HG02759 (cell line): Measurements from ENCODE around the gene COL5A1.
"Not testable (repeated sequence)": the region's sequence is repeated elsewhere in the genome, so short reads cannot be mapped to it uniquely, and the experiment has no call there.

Experiments used
- ATAC-seq: cut with Tn5 transposase; IDR thresholded peaks from one replicate; pipeline ENCODE4 v1.9.1; 2021; ENCODE audit warnings: mild to moderate bottlenecking, moderate library complexity; ENCODE audit not compliant: unreplicated experiment

COL5A1 gene

DNA sequence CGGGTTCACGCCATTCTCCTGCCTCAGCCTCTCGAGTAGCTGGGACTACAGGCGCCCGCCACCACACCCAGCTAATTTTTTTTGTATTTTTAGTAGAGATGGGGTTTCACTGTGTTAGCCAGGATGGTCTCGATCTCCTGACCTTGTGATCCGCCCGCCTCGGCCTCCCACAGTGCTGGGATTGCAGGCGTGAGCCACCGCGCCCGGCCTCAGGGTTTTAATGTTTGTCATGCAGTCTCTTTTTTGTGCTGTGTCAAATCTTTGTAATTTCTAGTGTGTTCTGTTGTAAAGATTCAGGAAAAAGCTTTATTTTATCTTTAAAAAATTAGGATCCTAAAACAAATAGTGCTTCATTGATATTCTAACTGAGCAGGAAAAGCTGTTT, 62.1 kb downstream of the COL5A1 start:
- ATAC-seq, result not testable (repeated sequence)

DNA sequence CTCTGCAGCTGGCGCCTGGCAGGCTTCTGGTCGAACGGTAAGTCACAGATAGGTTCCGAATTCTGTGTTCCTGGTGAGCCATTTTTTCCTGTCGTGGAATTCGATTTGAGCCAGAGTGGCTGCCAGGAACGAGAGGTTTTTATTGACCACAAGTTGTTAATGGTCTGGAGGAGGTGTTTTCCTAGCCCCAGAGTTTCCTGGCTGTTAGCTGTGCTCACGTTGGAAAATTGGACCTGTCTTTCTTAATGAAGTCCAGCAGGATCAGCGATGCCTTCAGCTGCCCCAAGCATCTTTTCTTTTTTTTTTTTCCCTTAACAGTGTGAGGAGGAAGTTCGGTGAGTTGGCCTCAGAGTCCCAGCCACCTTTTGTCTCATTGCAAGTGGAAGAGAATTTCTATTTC, 62.9 kb downstream of the COL5A1 start:
- ATAC-seq, result no peak

DNA sequence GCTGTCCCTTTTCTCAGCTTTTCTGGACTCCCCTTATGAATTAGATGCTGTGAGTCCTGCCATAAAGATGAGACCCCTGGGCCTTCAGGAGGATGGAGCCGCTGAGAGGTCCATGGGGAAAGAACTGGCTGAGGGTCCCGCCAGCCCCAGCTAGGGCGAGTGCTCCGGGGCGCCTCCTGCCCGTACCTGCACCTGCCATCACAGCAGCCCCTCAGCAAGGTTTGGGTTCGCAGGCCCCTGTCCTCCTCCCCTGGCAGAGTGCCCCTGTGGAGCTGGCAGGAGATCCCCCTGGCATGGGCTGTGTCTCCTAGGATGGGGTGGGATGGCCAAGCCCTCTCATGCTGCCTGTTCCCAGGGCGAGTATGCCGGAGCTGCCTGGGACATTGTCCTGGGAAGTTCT, 64.2 kb downstream of the COL5A1 start:
- no peak for ATAC-seq

DNA sequence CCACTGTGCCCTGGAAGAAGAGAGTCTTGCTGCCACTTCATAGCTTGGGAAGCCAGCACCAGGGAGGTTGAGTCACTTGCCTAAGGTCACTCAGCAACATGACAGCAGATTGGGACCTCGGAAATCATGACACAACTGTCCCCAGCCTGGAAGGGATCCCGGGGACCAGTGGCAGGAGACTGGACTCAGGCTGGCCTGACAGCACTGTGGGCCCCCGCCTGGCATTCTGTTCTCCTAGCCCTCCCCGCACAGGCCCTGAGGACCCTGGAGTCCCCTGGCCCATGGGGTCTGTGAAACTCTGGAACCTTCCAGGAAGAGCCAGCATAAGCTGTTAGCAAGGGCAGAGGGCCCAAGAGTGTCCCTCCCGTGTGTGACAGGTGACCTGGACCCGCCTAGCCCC, 64.9 kb downstream of the COL5A1 start:
- no peak for ATAC-seq

DNA sequence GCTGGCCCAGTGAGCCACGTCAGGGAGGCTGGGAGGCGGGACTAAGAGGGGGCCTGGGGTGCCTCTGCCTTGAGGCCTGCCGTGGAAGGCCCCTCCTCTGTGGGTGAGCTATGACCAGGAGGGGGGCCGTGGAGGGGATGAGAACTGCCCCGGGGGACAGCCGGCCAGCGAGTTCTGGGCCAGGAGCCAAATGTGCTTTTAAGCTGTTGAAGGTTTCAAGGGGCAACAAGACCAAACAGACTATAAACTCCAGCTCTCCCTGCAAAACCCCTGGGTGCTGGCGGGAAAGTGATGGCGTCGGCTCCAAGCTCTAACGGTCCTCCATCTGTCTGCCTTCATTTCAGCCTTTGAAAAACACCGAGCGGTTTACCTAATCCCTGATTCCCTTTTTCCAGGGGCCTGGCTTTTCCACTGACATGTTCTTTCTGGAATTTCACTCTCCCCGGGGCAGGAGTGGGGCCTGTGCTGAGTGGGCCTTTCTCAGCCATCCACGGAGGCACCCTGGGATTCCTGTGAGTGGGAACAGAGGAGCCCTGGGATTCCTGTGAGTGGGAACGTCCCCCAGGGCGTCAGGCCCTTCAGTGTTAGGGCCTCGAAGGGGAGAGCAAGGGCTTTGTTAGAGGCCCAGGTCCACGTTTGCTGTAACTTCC, 65.6 kb downstream of the COL5A1 start:
- ATAC-seq, result no peak

DNA sequence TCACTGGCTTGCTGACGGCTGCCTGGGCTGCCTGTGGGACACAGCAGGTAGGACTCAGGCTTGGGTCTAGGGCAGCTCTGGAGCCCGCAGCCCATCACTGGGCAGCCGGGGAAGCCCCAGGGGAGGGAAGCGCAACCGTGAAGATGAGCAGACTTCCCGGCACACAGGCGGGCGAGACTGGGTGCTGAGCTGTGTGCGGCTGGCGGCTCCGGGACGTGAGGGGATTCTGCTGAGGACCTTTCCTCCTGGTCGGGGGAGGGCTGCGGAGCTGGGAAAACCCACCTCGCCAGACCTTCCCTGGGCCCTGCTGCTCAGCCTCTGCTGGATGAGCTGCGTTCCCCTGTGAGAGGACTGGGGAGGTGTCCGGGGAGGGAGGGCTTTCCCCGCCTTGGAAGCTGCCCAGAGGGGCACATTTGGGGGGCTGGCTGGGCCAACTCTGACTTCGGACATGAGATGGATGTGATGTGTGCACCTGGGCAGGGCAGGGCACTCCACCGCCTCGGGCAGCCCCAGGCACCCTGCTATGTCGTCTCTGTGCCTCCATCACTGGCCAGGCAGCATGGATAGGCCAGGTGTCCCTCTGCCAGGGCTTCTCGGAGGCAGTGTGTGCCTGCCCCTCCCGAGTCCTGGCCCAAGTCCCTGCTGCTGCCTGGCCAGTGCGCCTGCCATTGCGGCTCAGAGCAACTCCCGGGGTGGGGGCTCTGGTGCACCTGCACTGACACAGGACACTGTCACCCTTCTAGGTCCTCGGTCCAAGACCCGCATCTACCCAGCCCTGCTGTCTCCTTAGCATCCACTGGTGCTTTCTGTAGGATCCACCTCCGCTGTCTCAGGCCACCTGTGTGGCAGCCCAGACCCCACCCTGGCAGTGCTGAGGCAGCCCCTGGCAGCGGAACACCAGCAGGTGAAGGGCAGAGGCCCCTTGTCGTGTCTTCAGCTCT, 66.4 kb downstream of the COL5A1 start:
- ATAC-seq, result no peak

DNA sequence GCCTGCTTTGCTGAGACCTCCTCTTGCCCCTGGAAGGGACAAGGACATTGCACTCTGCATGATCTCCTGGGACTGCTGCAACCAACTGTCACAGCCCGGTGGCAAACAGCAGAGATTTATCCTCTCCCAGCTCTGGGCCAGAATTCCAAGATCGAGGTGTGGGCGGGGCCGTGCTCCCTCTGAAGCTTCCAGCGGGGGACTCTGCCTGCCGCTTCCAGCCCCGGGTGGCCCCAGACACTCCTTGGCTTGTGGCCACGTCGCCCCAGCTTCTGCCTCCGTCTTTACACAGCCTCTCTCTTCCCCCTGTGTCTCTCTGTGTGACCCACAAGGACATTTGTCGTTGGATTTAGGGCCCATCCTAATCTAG, 67.1 kb downstream of the COL5A1 start:
- ATAC-seq, result no peak

DNA sequence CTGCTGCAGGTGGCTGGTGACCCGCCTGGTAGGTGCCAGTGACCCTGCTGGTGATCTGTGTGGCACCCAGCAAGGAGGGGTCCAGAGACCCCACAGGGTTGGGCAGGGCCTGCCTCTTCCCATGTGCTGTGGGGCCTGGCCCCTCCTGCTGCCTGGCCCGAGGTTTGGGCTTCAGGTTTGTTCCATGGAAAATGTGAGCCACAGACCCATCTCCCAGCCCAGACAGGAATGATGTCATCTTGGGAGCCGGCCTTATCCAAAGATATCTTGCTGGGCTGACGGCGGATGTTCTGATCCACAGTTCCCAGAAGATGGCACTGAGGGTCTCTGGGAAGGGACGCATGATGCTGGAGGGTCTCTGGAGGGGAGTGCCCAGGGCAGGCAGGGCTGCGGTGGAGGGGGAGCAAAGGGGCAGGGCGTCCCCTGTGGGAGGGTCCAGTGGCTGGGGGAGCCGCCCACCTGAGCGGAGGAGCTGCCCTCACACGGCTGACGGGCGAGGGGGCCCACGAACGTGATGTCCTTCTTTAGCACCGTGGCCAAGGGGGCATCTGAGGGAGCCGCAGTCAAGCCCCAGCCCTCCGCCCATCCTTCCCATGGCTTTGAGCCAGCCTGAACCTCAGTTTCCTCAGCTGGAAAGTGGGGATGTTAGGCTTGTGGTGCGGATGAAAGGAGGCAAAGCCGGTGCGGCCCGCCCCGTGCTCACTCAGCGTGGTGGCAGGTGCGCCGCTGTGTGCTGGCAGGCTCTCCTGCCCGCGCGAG, 68.1 kb downstream of the COL5A1 start:
- no peak for ATAC-seq

DNA sequence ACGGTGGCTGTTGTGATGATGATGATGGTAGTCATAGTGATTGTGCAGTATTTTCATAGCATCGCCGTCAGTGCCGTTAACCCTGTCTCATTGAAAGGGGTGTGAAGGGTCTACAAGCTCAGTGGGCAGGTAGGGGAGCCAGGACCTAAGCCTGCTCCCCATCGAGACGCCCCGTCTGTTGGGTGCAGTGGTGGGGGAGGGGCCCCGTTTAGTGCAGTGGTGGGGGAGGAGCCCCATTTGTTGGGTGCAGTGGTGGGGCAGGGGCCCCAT, 68.6 kb downstream of the COL5A1 start:
- ATAC-seq, result no peak

DNA sequence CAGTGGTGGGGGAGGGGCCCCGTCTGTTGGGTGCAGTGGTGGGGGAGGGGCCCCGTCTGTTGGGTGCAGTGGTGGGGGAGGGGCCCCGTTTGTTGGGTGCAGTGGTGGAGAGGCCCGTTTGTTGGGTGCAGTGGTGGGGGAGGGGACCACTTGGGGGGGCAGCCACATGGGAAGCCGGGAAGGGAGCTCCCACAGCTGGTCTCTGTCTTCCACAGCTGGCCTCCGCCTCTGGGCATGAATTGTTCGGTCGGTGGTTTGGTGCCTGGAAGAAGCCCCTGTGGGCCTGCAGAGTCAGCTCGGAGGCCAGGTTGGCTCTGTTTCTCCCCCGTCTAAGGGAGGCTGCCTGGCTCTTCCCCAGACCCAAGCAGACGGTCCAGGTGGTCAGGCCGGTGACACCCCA, 69.3 kb downstream of the COL5A1 start:
- no peak for ATAC-seq

DNA sequence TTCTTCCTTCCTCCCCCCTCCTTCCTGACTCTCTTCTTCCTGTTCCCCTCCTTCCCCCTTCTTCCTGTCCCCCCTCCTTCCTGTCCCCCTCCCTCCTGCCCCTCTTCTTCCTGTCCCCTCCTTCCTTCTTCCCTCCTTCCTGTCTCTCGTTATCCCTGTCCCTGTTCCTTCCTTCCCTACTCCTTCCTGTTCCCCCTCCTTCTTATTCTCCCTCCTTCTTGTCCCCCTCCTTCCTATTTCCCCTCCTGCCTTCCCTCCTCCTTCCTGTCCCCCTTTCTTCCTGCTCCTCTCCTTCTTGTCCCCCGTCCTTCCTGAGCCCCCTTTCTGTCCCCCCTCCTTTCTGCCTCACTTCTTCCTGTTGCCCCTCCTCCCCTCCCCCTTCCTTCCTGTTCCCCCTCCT, 70.6 kb downstream of the COL5A1 start:
- ATAC-seq, result no peak

DNA sequence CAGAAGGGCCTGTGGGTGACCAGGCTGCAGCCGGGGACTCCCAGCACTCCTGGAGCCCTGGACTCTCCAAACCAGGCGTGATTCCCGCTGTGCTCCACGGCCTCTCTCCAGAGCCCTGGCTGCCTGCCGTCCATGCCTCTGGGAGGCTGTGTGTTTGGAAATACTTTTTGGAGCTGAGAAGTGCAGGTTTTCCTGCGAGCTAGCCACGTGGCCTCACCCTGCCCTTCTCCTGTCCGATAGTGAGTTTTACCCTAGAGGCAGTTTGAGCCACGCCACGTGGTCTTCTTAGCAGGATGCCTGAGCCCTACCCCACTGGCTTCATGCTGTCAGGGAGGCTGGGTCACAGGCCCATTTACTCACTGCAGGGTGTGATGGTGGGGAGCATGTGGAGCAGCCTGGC, 71.3 kb downstream of the COL5A1 start:
- ATAC-seq, result no peak

DNA sequence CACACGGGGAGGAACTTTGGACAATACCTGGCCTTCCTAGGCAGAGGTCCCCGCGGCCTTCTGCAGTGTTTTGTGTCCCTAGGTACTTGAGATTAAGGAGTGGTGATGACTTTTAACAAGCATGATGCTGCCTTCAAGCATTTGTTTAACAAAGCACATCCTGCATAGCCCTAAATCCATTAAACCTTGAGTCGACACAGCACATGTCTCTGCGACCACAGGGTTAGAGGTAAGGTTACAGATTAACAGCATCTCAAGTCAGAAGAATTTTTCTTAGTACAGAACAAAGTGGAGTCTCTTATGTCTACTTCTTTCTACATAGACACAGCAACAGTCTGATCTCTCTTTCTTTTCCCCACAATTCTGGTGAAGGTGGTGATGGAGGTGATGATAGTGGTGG, 73.9 kb downstream of the COL5A1 start:
- not testable (repeated sequence) for ATAC-seq

DNA sequence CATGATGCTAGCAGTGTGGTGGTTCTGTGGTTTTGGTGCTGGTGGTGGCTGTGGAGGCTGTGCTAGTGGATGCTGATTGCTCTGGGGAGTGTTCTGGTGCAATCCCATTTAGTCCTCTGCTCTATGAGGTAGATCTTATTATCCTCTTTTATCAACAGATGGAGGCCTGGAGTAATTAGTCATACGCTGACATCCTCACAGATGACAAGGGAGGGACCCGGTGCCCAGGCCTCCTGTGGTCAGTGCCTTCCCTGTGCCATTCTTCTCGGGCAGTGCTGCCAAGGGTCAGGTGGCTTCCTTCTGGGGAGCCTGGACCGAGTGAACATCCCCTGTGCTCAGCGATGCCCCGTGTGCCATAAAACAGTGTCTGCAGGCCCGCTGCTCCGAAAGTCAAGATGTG, 74.5 kb downstream of the COL5A1 start:
- no peak for ATAC-seq

DNA sequence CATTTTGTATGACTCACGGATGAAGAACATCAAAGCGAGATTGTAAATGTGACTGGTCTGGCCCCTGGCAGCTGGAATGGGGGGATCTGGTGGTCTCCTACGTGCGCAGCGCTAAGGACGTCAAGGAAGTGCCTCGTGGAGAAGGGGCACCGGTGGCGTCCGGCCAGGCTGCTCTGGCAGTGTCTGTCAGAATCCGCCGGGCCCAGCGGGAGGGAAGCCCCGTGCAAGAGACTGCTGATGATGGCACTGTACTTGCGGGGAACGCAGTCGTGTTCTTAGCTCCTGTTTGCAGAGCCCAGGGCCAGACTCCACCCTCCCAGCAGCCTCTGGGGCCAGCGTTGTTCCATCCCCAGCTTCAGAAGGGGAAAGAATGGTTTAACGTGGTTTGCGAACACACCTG, 75.5 kb downstream of the COL5A1 start:
- no peak for ATAC-seq

DNA sequence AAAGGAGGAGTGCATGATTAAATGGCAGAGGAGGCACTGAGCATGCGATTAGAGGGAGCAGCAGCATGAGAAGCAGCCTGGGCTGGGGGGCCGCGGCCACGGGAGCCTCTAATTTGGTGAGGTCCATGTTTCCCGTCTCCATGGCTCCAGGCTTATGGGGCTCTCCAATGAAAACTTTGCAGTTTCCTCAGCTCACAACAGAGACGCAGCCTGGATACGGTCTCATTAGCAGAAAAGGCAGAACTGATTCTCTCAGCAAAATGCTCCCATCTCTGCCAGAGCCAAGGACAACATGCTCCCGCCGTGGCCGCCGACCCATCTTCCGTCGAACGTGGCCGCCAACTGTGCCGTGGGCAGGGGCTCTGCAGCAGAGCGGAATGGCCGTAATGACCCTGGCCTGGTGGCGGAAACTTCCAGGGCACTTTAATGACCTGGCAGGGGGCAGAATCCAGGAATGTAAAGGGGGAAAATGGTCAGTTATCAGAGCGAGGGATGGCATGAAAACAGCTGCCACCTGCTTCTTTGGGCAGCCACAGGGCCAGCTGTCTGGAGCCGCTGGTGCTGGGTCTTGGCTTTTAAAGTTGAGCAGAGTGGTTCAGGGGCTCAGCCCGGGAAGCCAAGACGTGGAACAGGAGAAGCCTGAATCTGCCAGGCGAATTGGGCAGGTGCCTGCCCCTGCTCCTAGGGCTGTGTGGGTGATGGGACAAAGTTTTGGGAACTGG, 76.5 kb downstream of the COL5A1 start:
- no peak for ATAC-seq

DNA sequence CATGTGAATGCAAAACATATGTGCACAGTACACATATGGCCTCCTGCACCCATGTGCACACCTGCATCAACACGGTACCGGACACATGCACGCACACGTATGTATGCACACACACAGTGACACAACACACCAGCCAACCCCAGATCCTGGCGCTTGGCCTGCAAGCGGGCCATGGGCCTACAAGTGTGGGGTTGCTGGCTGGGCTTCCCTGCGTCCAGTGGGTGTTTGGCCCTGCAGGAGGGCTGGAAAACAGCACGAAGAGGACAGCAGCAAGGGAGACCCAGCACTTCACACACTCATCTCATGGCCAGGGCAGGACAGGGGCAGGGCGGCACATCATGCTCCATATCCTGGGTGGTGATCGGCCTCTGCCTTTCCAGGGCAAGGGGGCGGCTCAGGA, 77.7 kb downstream of the COL5A1 start:
- ATAC-seq, result no peak

DNA sequence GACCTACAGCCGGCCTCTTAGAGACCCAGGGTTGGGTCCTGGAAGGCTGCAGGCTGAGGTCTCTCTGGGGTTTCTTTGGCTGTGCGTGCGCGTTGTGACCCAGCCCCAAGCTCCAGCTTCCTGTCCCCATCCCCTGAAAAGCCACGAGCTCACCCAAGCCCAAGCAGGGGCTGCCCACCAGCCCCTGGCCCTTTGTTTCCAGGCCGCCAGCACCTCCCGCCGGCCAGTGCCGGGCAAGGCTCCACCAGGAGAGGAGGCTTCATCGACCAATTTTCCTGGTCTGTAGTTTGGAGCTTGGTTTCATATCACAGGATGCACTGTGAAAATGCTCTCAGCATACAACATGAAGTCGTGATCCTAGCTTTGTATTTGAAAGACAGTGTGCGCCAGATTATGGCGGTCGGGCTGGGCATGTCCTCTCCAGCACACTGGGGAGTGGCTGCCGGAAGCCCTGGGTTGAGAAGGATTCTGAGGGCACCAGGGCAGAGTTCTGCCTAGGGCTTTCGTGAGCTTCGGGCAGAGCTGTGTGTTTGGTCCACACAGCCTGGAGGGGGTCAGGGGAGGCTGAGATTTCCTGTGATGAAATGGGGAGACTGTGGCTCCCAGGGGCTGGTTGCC, 78.6 kb downstream of the COL5A1 start:
- no peak for ATAC-seq

DNA sequence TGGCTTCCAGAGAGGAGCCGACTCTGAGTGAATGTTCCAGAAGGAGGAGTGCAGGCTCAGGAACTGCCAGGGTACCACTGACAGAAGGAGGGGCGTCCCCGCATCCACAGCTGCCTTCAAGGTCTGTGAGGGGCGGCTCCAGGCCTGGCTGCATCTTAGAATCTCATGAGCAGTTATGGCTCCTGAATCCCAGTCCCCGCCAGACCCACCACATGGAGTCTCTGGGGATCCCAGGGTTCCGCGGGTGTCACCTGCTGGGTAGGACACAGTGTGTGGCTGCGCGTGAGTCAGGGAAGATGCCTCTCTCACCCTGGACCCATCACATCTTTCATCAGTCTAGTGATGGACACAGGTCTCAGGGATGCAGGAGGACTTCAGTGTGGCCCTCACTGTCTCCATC, 79.2 kb downstream of the COL5A1 start:
- no peak for ATAC-seq

DNA sequence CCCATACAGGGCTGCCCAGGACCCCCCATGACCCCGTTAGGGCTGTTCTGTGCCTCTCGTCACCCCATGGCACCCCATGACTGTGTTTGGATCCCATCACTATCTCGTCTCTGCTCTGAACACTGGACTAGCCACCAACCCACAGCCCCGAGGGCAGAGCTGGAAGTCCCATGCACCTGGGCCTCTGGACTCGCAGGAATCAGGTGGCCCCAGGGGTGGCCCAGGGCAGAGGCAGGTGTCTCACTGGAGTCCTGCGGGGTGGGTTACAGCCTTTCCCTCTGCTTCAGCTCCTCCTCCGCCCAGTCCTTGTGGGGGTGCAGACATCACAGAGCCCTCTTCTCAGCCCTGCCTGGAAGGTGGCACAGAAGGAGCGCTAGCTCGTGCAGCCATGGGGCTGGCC, 79.7 kb downstream of the COL5A1 start:
- no peak for ATAC-seq

DNA sequence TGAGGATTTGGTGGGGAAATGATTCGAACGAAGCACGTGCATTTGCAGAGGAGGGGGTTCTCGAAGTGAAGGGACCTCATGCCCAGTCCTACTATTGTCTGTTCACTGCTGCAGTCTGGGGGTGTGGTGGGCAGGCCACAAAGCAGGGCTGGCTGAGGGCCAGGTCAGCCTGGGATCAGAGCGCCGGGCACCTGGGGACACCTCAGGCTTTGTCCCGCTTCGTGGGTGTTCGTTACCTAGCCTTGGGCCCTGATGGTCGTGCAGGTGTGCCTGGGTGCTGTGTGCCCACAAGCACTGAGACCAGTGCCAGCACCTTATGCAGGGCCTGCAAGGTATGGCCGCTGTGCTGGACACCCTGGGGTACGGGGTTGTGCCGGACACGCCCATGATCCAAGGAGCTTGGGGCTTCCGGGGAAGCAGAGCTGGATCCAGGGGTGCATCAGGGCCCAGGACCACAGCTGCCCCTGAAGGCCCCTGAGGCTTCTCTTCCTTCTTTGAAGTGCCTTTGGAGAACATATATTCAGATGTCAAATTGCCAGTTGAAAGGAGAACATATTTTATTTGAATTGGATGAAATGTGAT, 80.6 kb downstream of the COL5A1 start:
- ATAC-seq, result no peak
